PC-9 (cell line): Measurements from ENCODE around the gene ARMH4.

Experiments
- CTCF ChIP-seq: fragments of 200-600 bp; sonication (generic); conservative IDR thresholded peaks from 2 replicates; pipeline ENCODE4 v1.6.1; 2017; ENCODE audit warnings: mixed run types, antibody characterized with exemption, mild to moderate bottlenecking, moderate library complexity
- EZH2 ChIP-seq: fragments of 200-600 bp; sonication (generic); IDR thresholded peaks from 2 replicates; pipeline ENCODE4 v1.8.0; 2017; ENCODE audit warnings: antibody characterized with exemption, low read depth

- TF ChIP-seq CTCF (no peak), EZH2 (no peak)
These were observed 43.3 kb downstream of the ARMH4 start for GRCh38 chr14:58108717-58109116.
